ENCODE measurements around the gene ZNF180.

GRCh38 chr19:44515907-44516306 is 15.6 kb upstream of the ZNF180 start:
- TF ChIP-seq CTCF (IDR thresholded peaks at IDR 0.05) (no peak), POLR2A (IDR thresholded peaks at IDR 0.05) (no peak)
